ENCODE measurements around the gene ANAPC16. TPM values are rescaled to one million over a fixed set of nuclear protein-coding genes. Genes with fewer than 3 reads are reported as not detected.

Gene ANAPC16
- total RNA-seq, 3 donors from 2014 or later = 104 to 155 (median 112) TPM

DNA sequence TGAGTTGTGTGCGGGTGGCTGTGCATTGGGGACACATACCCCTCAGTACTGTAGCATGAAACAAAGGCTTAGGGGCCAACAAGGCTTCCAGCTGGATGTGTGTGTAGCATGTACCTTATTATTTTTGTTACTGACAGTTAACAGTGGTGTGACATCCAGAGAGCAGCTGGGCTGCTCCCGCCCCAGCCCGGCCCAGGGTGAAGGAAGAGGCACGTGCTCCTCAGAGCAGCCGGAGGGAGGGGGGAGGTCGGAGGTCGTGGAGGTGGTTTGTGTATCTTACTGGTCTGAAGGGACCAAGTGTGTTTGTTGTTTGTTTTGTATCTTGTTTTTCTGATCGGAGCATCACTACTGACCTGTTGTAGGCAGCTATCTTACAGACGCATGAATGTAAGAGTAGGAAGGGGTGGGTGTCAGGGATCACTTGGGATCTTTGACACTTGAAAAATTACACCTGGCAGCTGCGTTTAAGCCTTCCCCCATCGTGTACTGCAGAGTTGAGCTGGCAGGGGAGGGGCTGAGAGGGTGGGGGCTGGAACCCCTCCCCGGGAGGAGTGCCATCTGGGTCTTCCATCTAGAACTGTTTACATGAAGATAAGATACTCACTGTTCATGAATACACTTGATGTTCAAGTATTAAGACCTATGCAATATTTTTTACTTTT, 59.7 kb downstream of the ANAPC16 start:
- no peak for DNase-seq (ENCODE audit: low spot score in 2 of 2)
- Histone ChIP-seq H3K36me3 (no peaks in the 10 kb centered on the region), H3K4me1 (peaks cover 6 to 8% of the 10 kb centered on the region in 2 donors), H3K9me3 (no peaks in the 10 kb centered on the region), H3K27ac (peak overlapping the region; percentile 98 to 99), H3K27me3 (no peaks in the 10 kb centered on the region), H3K4me3 (peak overlapping the region; percentile 89 to 98 (median 95))
- TF ChIP-seq POLR2AphosphoS5 (IDR thresholded peaks at IDR 0.05) (peak in 1 of 3 donors; percentile 6), CTCF (IDR thresholded peaks at IDR 0.05) (no peak), POLR2A (IDR thresholded peaks at IDR 0.05) (no peak)
- intact Hi-C loops (cut with DNase I; ENCODE audit: low total_unique reads) = no loop called here

DNA sequence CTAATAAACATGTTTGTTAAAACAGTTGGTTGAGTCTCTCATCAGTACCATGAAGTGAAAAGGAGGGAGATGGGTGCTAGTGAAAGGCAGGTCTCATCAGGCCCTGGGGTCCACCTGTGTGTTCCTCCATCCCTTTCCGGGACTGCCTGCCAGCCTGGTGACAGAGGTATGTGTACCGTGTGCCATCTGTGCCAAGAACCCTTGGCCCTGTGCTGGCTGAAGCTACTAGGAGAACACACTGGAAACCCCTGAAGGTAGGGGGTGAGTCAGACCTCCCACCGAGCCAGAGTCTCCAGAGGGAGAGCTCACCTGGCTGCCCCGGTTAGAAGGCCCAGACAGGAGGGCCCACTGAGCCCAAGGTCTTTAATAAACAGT, 60.2 kb downstream of the ANAPC16 start:
- peak overlapping the region; percentile 98 to 99 for H3K27ac ChIP-seq
- H3K4me3 ChIP-seq = peak overlapping the region; percentile 89 to 98 (median 95)
- no peaks in the 10 kb centered on the region for H3K27me3 ChIP-seq
- DNase-seq (ENCODE audit: low spot score in 2 of 2) = peak; percentile 86 to 94
- TF ChIP-seq POLR2A (IDR thresholded peaks at IDR 0.05) = no peak
- TF ChIP-seq POLR2AphosphoS5 (IDR thresholded peaks at IDR 0.05) = peak; percentile 7 to 82 (median 70)
- intact Hi-C loops (cut with DNase I; ENCODE audit: low total_unique reads) = no loop called here
- no peaks in the 10 kb centered on the region for H3K36me3 ChIP-seq
- H3K4me1 ChIP-seq = peaks cover 6 to 8% of the 10 kb centered on the region in 2 donors
- no peaks in the 10 kb centered on the region for H3K9me3 ChIP-seq

GRCh38 chr10:72276421-72277339, 60.9 kb downstream of the ANAPC16 start:
- peak overlapping the region; percentile 98 to 99 for H3K27ac ChIP-seq
- H3K4me1 ChIP-seq = peaks cover 6 to 8% of the 10 kb centered on the region in 2 donors
- DNase-seq (ENCODE audit: low spot score in 2 of 2) = peak in 1 of 2 donors; percentile 32
- no peaks in the 10 kb centered on the region for H3K27me3 ChIP-seq
- no peaks in the 10 kb centered on the region for H3K9me3 ChIP-seq
- intact Hi-C loops (cut with DNase I; ENCODE audit: low total_unique reads) = no loop called here
- H3K4me3 ChIP-seq = peak overlapping the region; percentile 89 to 98 (median 95)
- H3K36me3 ChIP-seq = no peaks in the 10 kb centered on the region
- peak in 1 of 3 donors; percentile 16 for TF ChIP-seq CTCF (IDR thresholded peaks at IDR 0.05)
- peak in 1 of 3 donors; percentile 13 for TF ChIP-seq POLR2AphosphoS5 (IDR thresholded peaks at IDR 0.05)
- no peak for TF ChIP-seq POLR2A (IDR thresholded peaks at IDR 0.05)

DNA sequence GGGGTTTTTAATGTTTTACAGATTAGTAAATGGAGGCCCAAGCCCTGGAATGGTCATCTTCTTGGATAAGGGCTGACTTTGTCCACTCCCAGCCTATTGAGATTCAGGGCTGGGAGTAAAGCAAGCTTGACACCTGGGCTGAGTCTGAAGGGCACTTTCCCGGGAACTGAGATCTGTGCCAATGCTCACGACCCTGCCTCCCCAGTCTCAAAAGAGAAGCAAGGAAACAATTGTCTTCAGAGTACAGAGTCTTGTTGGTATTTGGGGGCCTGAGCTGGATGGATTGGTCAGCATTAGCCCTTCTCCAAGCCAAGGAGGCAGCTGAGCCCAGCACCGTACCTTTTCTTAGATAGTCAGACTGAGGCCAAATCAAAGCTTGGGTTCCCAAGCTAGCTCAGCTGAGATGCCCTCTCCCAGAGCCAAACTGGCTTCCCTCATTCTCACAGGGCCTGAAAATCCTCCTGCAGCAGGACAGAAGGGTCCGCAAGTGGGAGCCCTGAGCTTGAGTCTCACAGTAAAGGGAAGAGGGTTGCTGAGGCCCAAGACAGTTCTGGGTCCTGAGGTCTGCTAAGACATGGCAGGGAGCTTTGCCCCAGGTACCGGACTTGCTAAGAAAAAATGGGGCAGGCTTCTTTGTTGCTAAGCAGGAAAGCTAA, 61.7 kb downstream of the ANAPC16 start:
- no peaks in the 10 kb centered on the region for H3K36me3 ChIP-seq
- H3K27me3 ChIP-seq = no peaks in the 10 kb centered on the region
- H3K27ac ChIP-seq = peak overlapping the region; percentile 98 to 99
- TF ChIP-seq CTCF (IDR thresholded peaks at IDR 0.05) = no peak
- TF ChIP-seq POLR2A (IDR thresholded peaks at IDR 0.05) = no peak
- TF ChIP-seq POLR2AphosphoS5 (IDR thresholded peaks at IDR 0.05) = no peak
- H3K4me1 ChIP-seq = peaks cover 6 to 8% of the 10 kb centered on the region in 2 donors
- no peak for DNase-seq (ENCODE audit: low spot score in 2 of 2)
- H3K4me3 ChIP-seq = no peak overlapping the region
- no peaks in the 10 kb centered on the region for H3K9me3 ChIP-seq
- intact Hi-C loops (cut with DNase I; ENCODE audit: low total_unique reads) = no loop called here

GRCh38 chr10:72277996-72278667, 62.3 kb downstream of the ANAPC16 start:
- no peaks in the 10 kb centered on the region for H3K36me3 ChIP-seq
- intact Hi-C loops (cut with DNase I; ENCODE audit: low total_unique reads) = no loop called here

More at GRCh38 chr10:72277996-72278667, 62.3 kb downstream of the ANAPC16 start:
- peak overlapping the region; percentile 98 to 99 for H3K27ac ChIP-seq
- peaks cover 6 to 8% of the 10 kb centered on the region in 2 donors for H3K4me1 ChIP-seq
- no peak for DNase-seq (ENCODE audit: low spot score in 2 of 2)
- no peaks in the 10 kb centered on the region for H3K27me3 ChIP-seq
- H3K4me3 ChIP-seq = no peak overlapping the region
- no peaks in the 10 kb centered on the region for H3K9me3 ChIP-seq
- TF ChIP-seq POLR2A (IDR thresholded peaks at IDR 0.05) = no peak
- TF ChIP-seq POLR2AphosphoS5 (IDR thresholded peaks at IDR 0.05) = peak in 1 of 3 donors; percentile 6
- TF ChIP-seq CTCF (IDR thresholded peaks at IDR 0.05) = no peak
